Mesenchymal stem cell (in vitro differentiated cells and primary cell): ENCODE results near the gene VSX1.

Source experiments
- DNase-seq: peaks from one replicate; pipeline ENCODE4 v3.0.0-alpha.2; 2013
- H2AFZ ChIP-seq: one replicate; pipeline ENCODE4 v1.6.1; 2013; ENCODE audit warnings: low read depth, mild to moderate bottlenecking, control low read depth, inconsistent platforms, low read length, moderate library complexity
- H2AK5ac ChIP-seq: 2 replicates; pipeline ENCODE4 v1.6.1; 2013; ENCODE audit warnings: low read length, moderate library complexity, mild to moderate bottlenecking, inconsistent platforms; ENCODE audit not compliant: severe bottlenecking
- H2BK120ac ChIP-seq: one replicate; pipeline ENCODE4 v1.6.1; 2013; ENCODE audit warnings: low read depth, mild to moderate bottlenecking, inconsistent platforms, low read length, moderate library complexity
- H2BK12ac ChIP-seq, 2 experiments: one replicate each; pipeline ENCODE4 v1.6.1; 2013; ENCODE audit warnings: inconsistent platforms in 2 of 2, low read length in 2 of 2, mild to moderate bottlenecking in 2 of 2, moderate library complexity in 2 of 2, control low read depth in 1 of 2
- H2BK15ac ChIP-seq: one replicate; pipeline ENCODE4 v1.6.1; 2013; ENCODE audit warnings: mild to moderate bottlenecking, low read depth, inconsistent platforms; ENCODE audit not compliant: poor library complexity, severe bottlenecking
- H2BK5ac ChIP-seq: 2 replicates; pipeline ENCODE4 v1.6.1; 2013; ENCODE audit warnings: low read depth, mild to moderate bottlenecking, low read length, control low read depth, inconsistent platforms; ENCODE audit not compliant: poor library complexity, severe bottlenecking
- H3K14ac ChIP-seq, 2 experiments: one replicate each; pipeline ENCODE4 v1.6.1; 2013; ENCODE audit warnings: inconsistent platforms in 2 of 2, low read length in 2 of 2, control low read depth in 1 of 2, mild to moderate bottlenecking in 1 of 2, moderate library complexity in 1 of 2
- H3K18ac ChIP-seq, 2 experiments: one replicate each; pipeline ENCODE4 v1.6.1; 2013; ENCODE audit warnings: inconsistent platforms in 2 of 2, low read length in 2 of 2, control low read depth in 1 of 2, low read depth in 1 of 2, mild to moderate bottlenecking in 1 of 2
- H3K23ac ChIP-seq, 2 experiments: one replicate each; pipeline ENCODE4 v1.6.1; 2013; ENCODE audit warnings: inconsistent platforms in 2 of 2, low read length in 2 of 2, mild to moderate bottlenecking in 2 of 2, moderate library complexity in 2 of 2, control low read depth in 1 of 2
- H3K27ac ChIP-seq: 2 replicates; pipeline ENCODE4 v1.5.1; 2013; ENCODE audit warnings: mild to moderate bottlenecking, moderate library complexity, low read length, control low read depth, inconsistent platforms; ENCODE audit not compliant: poor library complexity, severe bottlenecking
- H3K27me3 ChIP-seq, 2 experiments: 2 replicates each; pipeline versions ENCODE4 v1.6.1 to v1.7.0; 2013; ENCODE audit warnings: low read length in 2 of 2, mild to moderate bottlenecking in 2 of 2, moderate library complexity in 2 of 2, control low read depth in 1 of 2, inconsistent platforms in 1 of 2; ENCODE audit not compliant: control insufficient read depth in 1 of 2, insufficient read depth in 1 of 2
- H3K36me3 ChIP-seq, 2 experiments: 2 replicates each; pipeline versions ENCODE4 v1.6.1 to v1.7.0; 2013; ENCODE audit warnings: low read length in 2 of 2, control low read depth in 1 of 2, inconsistent platforms in 1 of 2, low read depth in 1 of 2, mild to moderate bottlenecking in 1 of 2; ENCODE audit not compliant: insufficient read depth in 2 of 2, control insufficient read depth in 1 of 2
- H3K4ac ChIP-seq, 2 experiments: one replicate each; pipeline ENCODE4 v1.6.1; 2013; ENCODE audit warnings: inconsistent platforms in 2 of 2, low read length in 2 of 2, mild to moderate bottlenecking in 2 of 2, moderate library complexity in 2 of 2, control low read depth in 1 of 2, low read depth in 1 of 2
- H3K4me1 ChIP-seq: 2 replicates; pipeline ENCODE4 v1.6.1; 2013; ENCODE audit warnings: low read depth, low read length, control low read depth; ENCODE audit not compliant: control insufficient read depth, insufficient read depth
- H3K4me2 ChIP-seq: 2 replicates; pipeline ENCODE4 v1.6.1; 2013; ENCODE audit warnings: low read length, mild to moderate bottlenecking, inconsistent platforms; ENCODE audit not compliant: poor library complexity, severe bottlenecking
- H3K4me3 ChIP-seq, 2 experiments: 2 replicates each; pipeline versions ENCODE4 v1.5.1 to v1.7.0; 2013; ENCODE audit warnings: low read length in 2 of 2, mild to moderate bottlenecking in 2 of 2, control low read depth in 1 of 2, low read depth in 1 of 2; ENCODE audit not compliant: insufficient read depth in 1 of 2
- H3K79me1 ChIP-seq: replicated peaks from 2 replicates; pipeline ENCODE4 v1.6.1; 2013; ENCODE audit warnings: mild to moderate bottlenecking, control low read depth, low read length, inconsistent platforms; ENCODE audit not compliant: poor library complexity, severe bottlenecking
- H3K9ac ChIP-seq: 2 replicates; pipeline ENCODE4 v1.7.0; 2013; ENCODE audit warnings: mild to moderate bottlenecking, low read length, moderate library complexity
- H3K9me3 ChIP-seq: 2 replicates; pipeline ENCODE4 v1.7.0; 2013; ENCODE audit warnings: mild to moderate bottlenecking, low read length; ENCODE audit not compliant: control insufficient read depth
- H4K8ac ChIP-seq: one replicate; pipeline ENCODE4 v1.6.1; 2013; ENCODE audit warnings: inconsistent platforms, mild to moderate bottlenecking, low read length, moderate library complexity
- H4K91ac ChIP-seq: one replicate; pipeline ENCODE4 v1.6.1; 2013; ENCODE audit warnings: mild to moderate bottlenecking, low read length, inconsistent platforms
- WGBS: methylation state at CpG from one replicate; pipeline ENCODE4 v1.1.7; 2013; ENCODE audit warnings: mixed read lengths; 5-methylcytosine and 5-hydroxymethylcytosine counted together

The VSX1 gene

DNA sequence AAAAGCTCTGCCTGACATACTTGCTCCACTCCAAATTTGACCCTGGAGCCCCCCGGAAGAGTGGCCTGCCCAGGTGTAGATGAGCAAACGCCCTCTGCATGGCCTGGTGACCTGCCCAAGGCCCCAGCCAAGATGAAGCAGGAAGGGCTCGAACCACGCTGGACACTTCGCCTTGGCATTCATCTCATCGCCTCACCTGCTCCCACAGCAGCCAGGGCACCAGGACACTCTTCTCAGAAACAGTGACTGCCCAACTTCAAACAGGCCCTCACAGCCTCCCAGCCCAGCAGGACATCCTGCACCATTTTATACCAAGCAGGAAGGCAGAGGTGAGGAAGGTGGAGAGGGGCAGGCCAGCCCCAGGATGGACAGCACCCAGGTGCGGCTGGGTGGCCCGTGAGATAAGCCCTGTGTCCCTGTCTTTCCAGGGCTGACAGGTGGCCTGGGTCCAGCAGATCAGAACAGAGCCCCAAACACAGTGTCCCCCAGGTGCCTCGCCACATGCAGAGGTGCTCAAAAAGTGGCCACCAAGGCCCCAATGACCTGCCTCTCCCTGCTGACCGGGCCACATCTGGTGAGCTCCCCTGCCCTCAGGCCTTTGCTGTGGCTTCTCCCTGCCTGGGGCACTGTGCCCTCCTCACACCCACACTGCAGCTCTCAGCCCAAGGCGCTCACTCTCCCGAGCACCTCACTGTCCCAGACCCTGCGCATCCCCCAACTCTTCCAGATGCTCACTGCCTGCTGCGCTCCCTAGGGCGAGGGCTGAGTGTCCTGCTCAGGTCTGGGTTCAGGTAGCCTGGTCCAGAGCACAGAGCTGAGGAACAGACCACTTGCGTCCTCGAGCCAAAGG lies 31.2 kb downstream of the VSX1 start:
- no peak overlapping the region for H3K4me3 ChIP-seq
- no peak overlapping the region for H2BK12ac ChIP-seq
- H3K79me1 ChIP-seq, result peaks cover 13% of the 10 kb centered on the region
- H3K23ac ChIP-seq, result no peak overlapping the region
- H3K9ac ChIP-seq, result no peak overlapping the region
- no peak overlapping the region for H3K4ac ChIP-seq
- H3K9me3 ChIP-seq, result no peaks in the 10 kb centered on the region
- peaks cover 0 to 4% of the 10 kb centered on the region in 2 experiments for H3K36me3 ChIP-seq
- H3K14ac ChIP-seq, result no peak overlapping the region
- no peak overlapping the region for H4K91ac ChIP-seq
- H3K4me1 ChIP-seq, result peaks cover 17% of the 10 kb centered on the region
- no peak overlapping the region for H2AFZ ChIP-seq
- WGBS, result 86% methylated on average over 17 of the region's 17 CpGs
- H2BK5ac ChIP-seq, result no peak overlapping the region
- no peak overlapping the region for H2BK15ac ChIP-seq
- H2BK120ac ChIP-seq, result no peak overlapping the region
- H3K4me2 ChIP-seq, result no peak overlapping the region
- H4K8ac ChIP-seq, result no peak overlapping the region
- no peak for DNase-seq
- no peak overlapping the region for H3K18ac ChIP-seq
- H2AK5ac ChIP-seq, result no peak overlapping the region
- peaks cover 15% of the 10 kb centered on the region in 2 experiments for H3K27me3 ChIP-seq
- H3K27ac ChIP-seq, result no peak overlapping the region

DNA sequence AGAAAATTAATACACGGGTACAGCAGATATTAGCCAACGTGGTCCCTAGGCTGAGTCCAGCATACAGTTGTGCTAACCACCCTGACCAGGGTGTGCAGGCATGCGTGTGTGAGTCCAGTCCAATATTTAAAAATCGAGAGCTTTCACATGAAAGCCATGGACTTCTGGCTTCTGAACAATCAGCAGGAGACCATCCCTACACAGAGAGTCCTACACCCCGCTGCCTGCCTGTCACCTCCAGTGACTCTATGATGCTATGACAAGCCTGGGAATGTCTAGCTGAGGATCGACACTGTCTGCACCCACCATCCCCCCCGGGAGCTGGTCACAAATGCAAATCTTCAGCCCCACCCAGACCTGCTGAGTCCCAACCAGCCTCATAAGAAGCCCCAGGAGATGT lies 31.9 kb downstream of the VSX1 start:
- peaks cover 19% of the 10 kb centered on the region for H3K4me1 ChIP-seq
- H3K18ac ChIP-seq, result no peak overlapping the region

DNA sequence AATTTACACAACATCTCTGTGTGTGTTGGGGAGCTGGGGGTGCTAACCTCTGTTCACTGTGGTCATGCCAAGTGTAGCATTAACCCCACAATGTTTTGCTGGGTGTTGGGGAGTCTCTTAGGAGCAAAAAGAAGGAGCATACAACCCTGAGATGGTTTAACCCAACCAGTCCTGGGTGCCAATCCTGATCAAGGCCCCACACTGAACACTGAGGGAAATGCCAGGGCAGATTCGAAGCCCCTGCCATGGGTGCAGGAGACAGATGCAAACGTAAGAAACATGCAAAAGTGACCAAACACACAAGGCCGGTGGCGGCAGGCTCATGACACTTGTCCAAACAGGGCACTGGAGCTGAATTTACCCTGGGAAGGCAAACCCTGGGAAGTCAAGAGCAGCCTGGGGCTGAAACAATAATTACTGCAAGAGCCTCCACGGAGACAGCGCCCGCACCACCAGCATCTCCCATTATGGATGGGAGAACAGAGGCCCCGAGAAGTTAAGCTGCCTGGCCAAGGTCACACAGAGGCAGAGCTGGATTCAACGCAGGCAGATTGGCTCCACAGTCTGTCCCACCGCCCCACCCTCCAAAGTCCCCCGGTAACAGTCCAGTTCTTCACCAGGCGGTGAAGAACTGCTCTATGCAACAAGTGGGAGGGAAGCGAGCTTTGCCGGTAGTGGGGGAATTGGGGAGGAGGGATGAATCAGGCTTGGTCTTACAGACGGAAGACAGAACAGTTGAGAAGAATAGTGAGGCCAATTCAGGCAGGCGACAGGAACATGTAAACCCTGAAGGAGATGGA lies 32.5 kb downstream of the VSX1 start:
- Histone ChIP-seq H3K4me2 (no peak overlapping the region), H2AFZ (no peak overlapping the region), H2BK120ac (no peak overlapping the region), H3K14ac (no peak overlapping the region), H2BK12ac (no peak overlapping the region), H3K18ac (no peak overlapping the region), H2BK15ac (no peak overlapping the region), H3K4ac (no peak overlapping the region), H3K27me3 (peaks cover 15 to 24% of the 10 kb centered on the region in 2 experiments), H3K9ac (no peak overlapping the region), H3K4me1 (peaks cover 18% of the 10 kb centered on the region), H4K8ac (no peak overlapping the region), H3K79me1 (peaks cover 13% of the 10 kb centered on the region), H3K9me3 (no peaks in the 10 kb centered on the region), H2BK5ac (no peak overlapping the region), H2AK5ac (no peak overlapping the region), H3K4me3 (no peak overlapping the region), H4K91ac (no peak overlapping the region), H3K27ac (no peak overlapping the region), H3K36me3 (peaks cover 0 to 7% of the 10 kb centered on the region in 2 experiments), H3K23ac (no peak overlapping the region)
- no peak for DNase-seq
- 74% methylated on average over 16 of the region's 16 CpGs for WGBS

More for the DNA sequence above, 31.9 kb downstream of the VSX1 start:
- DNase-seq, result no peak
- H3K27ac ChIP-seq, result no peak overlapping the region
- no peaks in the 10 kb centered on the region for H3K9me3 ChIP-seq
- no peak overlapping the region for H2AFZ ChIP-seq
- WGBS, result 82% methylated on average over 7 of the region's 7 CpGs
- H4K8ac ChIP-seq, result no peak overlapping the region
- no peak overlapping the region for H3K14ac ChIP-seq
- H3K27me3 ChIP-seq, result peaks cover 15 to 18% of the 10 kb centered on the region in 2 experiments
- H4K91ac ChIP-seq, result no peak overlapping the region
- H3K23ac ChIP-seq, result no peak overlapping the region
- H3K4ac ChIP-seq, result no peak overlapping the region
- no peak overlapping the region for H2BK15ac ChIP-seq
- H3K4me3 ChIP-seq, result no peak overlapping the region
- no peak overlapping the region for H2BK12ac ChIP-seq
- H3K9ac ChIP-seq, result no peak overlapping the region
- H2BK5ac ChIP-seq, result no peak overlapping the region
- H3K4me2 ChIP-seq, result no peak overlapping the region
- no peak overlapping the region for H2AK5ac ChIP-seq
- H3K79me1 ChIP-seq, result peaks cover 13% of the 10 kb centered on the region
- H3K36me3 ChIP-seq, result peaks cover 0 to 7% of the 10 kb centered on the region in 2 experiments
- no peak overlapping the region for H2BK120ac ChIP-seq

DNA sequence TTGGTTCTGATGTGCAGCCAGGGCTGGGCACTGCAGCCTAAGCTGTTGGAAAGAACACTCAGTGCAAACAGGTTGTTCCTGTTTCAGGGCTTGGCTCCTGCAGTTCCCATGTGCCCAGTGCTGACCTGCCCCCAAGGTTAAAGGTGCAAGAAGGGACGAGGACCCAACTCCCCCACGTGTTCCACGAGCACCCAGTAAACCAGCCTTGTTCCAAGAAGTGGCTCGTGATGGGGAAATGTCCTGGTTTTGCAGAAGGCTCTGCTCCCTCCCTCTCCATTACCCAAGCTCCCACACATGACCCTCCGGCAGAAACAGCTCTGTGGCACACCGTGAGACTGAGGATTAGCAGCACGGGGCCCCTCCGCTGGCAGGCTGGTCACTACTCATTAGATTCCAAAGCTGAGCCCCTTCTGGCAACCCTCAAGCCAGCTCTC lies 33.4 kb downstream of the VSX1 start:
- no peak overlapping the region for H2BK5ac ChIP-seq
- no peak overlapping the region for H4K91ac ChIP-seq
- H3K4ac ChIP-seq, result no peak overlapping the region
- no peak overlapping the region for H3K4me3 ChIP-seq
- H3K9me3 ChIP-seq, result no peaks in the 10 kb centered on the region
- H3K79me1 ChIP-seq, result peaks cover 13% of the 10 kb centered on the region
- H3K4me2 ChIP-seq, result no peak overlapping the region
- no peak overlapping the region for H4K8ac ChIP-seq
- peaks cover 15 to 25% of the 10 kb centered on the region in 2 experiments for H3K27me3 ChIP-seq
- no peak overlapping the region for H3K14ac ChIP-seq
- no peak overlapping the region for H2BK12ac ChIP-seq
- no peak overlapping the region for H3K27ac ChIP-seq
- no peak overlapping the region for H2AFZ ChIP-seq
- DNase-seq, result no peak
- WGBS, result 79% methylated on average over 8 of the region's 8 CpGs
- no peak overlapping the region for H3K9ac ChIP-seq
- H3K4me1 ChIP-seq, result peaks cover 12% of the 10 kb centered on the region
- no peak overlapping the region for H3K18ac ChIP-seq
- no peak overlapping the region for H3K23ac ChIP-seq
- H2AK5ac ChIP-seq, result no peak overlapping the region
- peaks cover 0 to 7% of the 10 kb centered on the region in 2 experiments for H3K36me3 ChIP-seq
- H2BK15ac ChIP-seq, result no peak overlapping the region
- H2BK120ac ChIP-seq, result no peak overlapping the region
